ENCODE data around the gene CD151. TPM values are rescaled to one million over a fixed set of nuclear protein-coding genes. Genes with fewer than 3 reads are reported as not detected.

Gene CD151
- total and polyA plus RNA-seq, 8 donors = 122 to 815 (median 162) TPM

DNA sequence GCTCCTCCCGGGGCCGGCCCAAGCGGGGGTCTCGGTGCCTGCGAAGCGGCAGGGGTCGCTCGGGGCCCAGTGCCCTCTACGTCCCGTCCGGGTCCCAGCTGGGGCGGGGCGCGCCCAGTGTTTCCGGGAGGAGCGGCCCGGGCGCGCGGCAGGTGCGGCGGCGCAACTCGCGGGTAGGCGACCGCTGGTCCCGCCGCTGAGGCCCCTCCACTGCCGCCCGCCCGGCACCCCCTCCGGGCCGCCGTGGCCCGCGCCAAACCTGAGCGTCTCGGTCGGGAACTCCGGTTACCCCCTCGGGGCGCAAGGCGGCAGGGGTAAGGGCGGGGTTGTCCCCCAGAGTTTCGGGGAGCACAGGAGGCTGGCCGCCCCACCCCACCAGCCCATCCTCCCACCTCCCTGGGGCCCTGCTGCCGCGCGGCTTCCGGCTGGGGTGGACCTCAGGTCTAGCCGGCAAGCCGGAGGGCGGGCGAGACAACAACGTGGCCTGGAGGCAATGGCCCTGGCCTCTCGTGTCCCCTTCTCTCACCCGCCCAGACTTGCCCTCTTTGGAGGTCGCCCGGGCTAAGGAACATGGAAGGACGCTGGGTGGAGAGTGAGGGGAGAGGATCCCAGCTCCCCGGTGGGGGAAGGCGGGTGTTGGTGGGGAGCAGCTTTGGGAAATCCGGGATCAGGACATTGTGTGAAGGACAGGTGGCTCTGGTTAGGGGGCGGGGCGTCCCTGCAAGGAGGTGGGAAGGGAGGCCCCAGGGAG, 5.4 kb upstream of the CD151 start:
- H3K27ac ChIP-seq = peak overlapping the region; percentile 58 to 80
- peak overlapping the region; percentile 32 to 53 for H3K4me3 ChIP-seq
- DNase-seq (peak in 1 of 4 donors; percentile 90), ATAC-seq (peak; percentile 7)
- peaks cover 7 to 45% of the 10 kb centered on the region in 2 donors for H3K27me3 ChIP-seq
- peaks cover 44 to 92% of the 10 kb centered on the region in 2 donors for H3K4me1 ChIP-seq
- intact Hi-C loops (cut with DNase I) = no loop called here
- H3K36me3 ChIP-seq = peaks cover 0 to 30% of the 10 kb centered on the region in 2 donors
- no peaks in the 10 kb centered on the region for H3K9me3 ChIP-seq
- TF ChIP-seq, protein P1, sequence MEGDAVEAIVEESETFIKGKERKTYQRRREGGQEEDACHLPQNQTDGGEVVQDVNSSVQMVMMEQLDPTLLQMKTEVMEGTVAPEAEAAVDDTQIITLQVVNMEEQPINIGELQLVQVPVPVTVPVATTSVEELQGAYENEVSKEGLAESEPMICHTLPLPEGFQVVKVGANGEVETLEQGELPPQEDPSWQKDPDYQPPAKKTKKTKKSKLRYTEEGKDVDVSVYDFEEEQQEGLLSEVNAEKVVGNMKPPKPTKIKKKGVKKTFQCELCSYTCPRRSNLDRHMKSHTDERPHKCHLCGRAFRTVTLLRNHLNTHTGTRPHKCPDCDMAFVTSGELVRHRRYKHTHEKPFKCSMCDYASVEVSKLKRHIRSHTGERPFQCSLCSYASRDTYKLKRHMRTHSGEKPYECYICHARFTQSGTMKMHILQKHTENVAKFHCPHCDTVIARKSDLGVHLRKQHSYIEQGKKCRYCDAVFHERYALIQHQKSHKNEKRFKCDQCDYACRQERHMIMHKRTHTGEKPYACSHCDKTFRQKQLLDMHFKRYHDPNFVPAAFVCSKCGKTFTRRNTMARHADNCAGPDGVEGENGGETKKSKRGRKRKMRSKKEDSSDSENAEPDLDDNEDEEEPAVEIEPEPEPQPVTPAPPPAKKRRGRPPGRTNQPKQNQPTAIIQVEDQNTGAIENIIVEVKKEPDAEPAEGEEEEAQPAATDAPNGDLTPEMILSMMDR (IDR thresholded peaks at IDR 0.05) = no peak

DNA sequence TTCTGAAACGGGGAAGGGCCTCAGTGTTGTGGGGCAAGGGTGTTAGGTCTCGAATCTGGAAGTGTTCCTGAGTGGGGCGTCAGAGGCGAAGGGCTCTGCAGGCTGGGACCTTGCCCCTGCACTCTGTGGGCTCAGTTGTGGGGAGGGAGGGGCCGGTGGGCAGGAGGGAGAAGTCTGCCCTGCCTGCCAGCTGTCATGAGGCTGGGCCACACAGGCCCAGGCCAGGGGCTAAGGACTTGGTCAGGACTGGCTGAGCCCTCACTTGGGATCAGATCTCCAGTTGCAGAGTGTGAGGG, 4.9 kb upstream of the CD151 start, which contains the start of gene CRACR2B:
Gene CRACR2B, plus strand, starts transcription at position 23 of the 296 bp plus-strand sequence. CDS start 689 bp downstream, outside the sequence.
- peaks cover 7 to 45% of the 10 kb centered on the region in 2 donors for H3K27me3 ChIP-seq
- TF ChIP-seq, protein P1 (IDR thresholded peaks at IDR 0.05) = no peak
- H3K27ac ChIP-seq = peak within 1 kb of the TSS; percentile 58 to 80
- peaks cover 44 to 91% of the 10 kb centered on the region in 2 donors for H3K4me1 ChIP-seq
- no peak for ATAC-seq
- no peaks in the 10 kb centered on the region for H3K9me3 ChIP-seq
- intact Hi-C loops (cut with DNase I) = no loop called here
- peak within 1 kb of the TSS; percentile 32 to 53 for H3K4me3 ChIP-seq
- H3K36me3 ChIP-seq = peaks cover 0 to 25% of the 10 kb centered on the region in 2 donors
- DNase-seq = no peak

DNA sequence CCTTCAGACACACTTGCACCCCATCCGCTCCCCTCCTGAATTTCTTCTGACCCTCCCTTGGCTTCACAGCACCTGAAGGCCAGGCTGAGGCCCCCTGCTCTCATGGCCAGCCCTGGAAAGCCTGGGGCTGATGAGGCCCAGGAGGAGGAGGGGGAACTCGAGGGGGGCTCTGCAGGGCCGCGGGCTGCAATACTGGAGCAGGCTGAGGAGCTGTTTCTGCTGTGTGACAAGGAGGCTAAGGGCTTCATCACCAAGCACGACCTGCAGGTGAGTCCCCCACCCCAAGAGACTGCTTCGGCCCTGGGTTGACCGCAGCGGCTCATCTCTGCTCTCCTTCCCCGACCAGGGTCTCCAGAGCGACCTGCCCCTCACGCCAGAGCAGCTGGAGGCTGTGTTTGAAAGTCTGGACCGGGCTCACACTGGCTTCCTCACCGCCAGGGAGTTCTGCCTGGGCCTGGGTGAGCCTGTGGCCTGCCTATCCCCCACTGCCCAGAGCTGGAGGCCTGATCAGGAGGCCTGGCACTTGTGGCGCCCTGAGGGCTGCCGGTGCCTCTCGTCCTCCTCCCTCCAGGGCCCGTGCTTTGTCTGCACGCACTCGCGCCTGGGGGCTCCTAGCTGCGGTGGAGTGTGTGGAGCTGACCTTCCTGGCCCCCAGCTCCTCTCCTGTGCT, 4.1 kb upstream of the CD151 start:
- Histone ChIP-seq H3K4me1 (peaks cover 44 to 89% of the 10 kb centered on the region in 2 donors), H3K36me3 (peaks cover 0 to 18% of the 10 kb centered on the region in 2 donors), H3K4me3 (peak overlapping the region in 1 of 2 donors; percentile 43), H3K9me3 (no peaks in the 10 kb centered on the region), H3K27ac (peak overlapping the region; percentile 44 to 80), H3K27me3 (peaks cover 7 to 45% of the 10 kb centered on the region in 2 donors)
- TF ChIP-seq, protein P1 (IDR thresholded peaks at IDR 0.05) = no peak
- DNase-seq (no peak), ATAC-seq (no peak)
- intact Hi-C loops (cut with DNase I) = no loop called here

DNA sequence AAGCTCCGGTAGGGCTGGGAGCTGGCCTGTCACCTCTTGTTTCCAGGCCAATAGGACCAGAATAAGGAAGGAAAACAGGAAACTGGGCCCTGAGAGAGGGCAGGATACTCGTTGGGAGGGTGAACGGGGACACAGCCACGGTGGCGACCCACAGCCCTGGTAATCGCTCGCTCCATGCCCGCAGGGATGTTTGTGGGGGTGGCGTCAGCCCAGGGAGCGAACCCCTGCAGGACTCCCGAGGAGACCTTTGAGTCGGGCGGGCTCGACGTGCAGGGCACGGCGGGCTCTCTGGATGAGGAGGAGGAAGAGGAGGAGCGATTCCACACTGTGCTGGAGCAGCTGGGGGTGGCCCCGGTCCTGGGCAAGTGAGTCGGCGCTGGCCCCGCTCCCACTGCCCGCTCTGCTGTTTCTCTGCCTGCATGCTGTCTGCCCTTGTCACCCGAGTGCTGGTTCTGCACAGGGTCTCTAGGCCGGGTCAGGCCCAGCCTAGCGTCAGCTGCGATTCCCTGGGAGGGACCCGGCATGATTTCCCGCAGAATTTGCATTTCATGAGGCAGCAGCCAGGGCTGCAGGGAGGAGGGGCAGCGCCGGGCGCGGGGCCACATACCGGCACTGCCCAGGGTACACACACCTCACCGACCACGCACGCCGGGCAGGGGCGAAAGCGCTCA, 3.4 kb upstream of the CD151 start:
- Histone ChIP-seq H3K36me3 (peaks cover 0 to 11% of the 10 kb centered on the region in 2 donors), H3K27ac (peak overlapping the region; percentile 44 to 80), H3K27me3 (peaks cover 7 to 45% of the 10 kb centered on the region in 2 donors), H3K4me1 (peaks cover 49 to 93% of the 10 kb centered on the region in 2 donors), H3K9me3 (no peaks in the 10 kb centered on the region), H3K4me3 (peak overlapping the region; percentile 23 to 43)
- peak in 2 of 4 donors; percentile 64 to 87 for DNase-seq
- TF ChIP-seq, protein P1 (IDR thresholded peaks at IDR 0.05) = no peak
- intact Hi-C loops (cut with DNase I) = no loop called here
- peak; percentile 29 for ATAC-seq

All from left lung (tissue), 10 donors.